SK-N-SH treated with all-trans-retinoic acid at 6 μM for 48 hours (cell line): ENCODE results near the gene LGR5.

ENCODE experiments used
- ARNTL ChIP-seq: fragments of 450-650 bp; formaldehyde crosslinking; IDR thresholded peaks from 2 replicates; pipeline ENCODE4 v1.5.0; 2020; ENCODE audit warnings: low read depth, mild to moderate bottlenecking, moderate library complexity, borderline replicate concordance
- CREB5 ChIP-seq: fragments of 250-450 bp; sonication (Bioruptor Pico); IDR thresholded peaks from 2 replicates; pipeline ENCODE4 v1.5.1; 2020; ENCODE audit warnings: low read depth, mild to moderate bottlenecking, moderate library complexity
- CSRNP3 ChIP-seq: fragments of 250-450 bp; sonication (Bioruptor Pico); IDR thresholded peaks from 2 replicates; pipeline ENCODE4 v1.5.1; 2021; ENCODE audit warnings: mild to moderate bottlenecking, moderate library complexity
- PATZ1 ChIP-seq: fragments of 250-450 bp; sonication (Bioruptor Pico); IDR thresholded peaks from 2 replicates; pipeline ENCODE4 v1.8.0; 2020; ENCODE audit warnings: mild to moderate bottlenecking, moderate library complexity, borderline replicate concordance
- PPARA ChIP-seq: fragments of 250-450 bp; sonication (Bioruptor Pico); IDR thresholded peaks from 2 replicates; pipeline ENCODE4 v1.5.0; 2020; ENCODE audit warnings: mild to moderate bottlenecking, borderline replicate concordance
- RARB ChIP-seq: fragments of 250-450 bp; sonication (Bioruptor Pico); IDR thresholded peaks from 2 replicates; pipeline ENCODE4 v1.8.0; 2021; ENCODE audit warnings: mild to moderate bottlenecking, moderate library complexity
- TCF4 ChIP-seq: fragments of 250-450 bp; sonication (Bioruptor Pico); IDR thresholded peaks from 2 replicates; pipeline ENCODE4 v1.8.0; 2021; ENCODE audit warnings: mild to moderate bottlenecking, moderate library complexity, borderline replicate concordance
- ZFP3 ChIP-seq: fragments of 250-450 bp; sonication (Bioruptor Pico); IDR thresholded peaks from 2 replicates; pipeline ENCODE4 v1.5.0; 2020; ENCODE audit warnings: mild to moderate bottlenecking, moderate library complexity
- ZNF565 ChIP-seq: fragments of 450-650 bp; formaldehyde crosslinking; conservative IDR thresholded peaks from 2 replicates; pipeline ENCODE4 v1.5.0; 2020; ENCODE audit warnings: low read depth, mild to moderate bottlenecking, moderate library complexity
- TF ChIP-seq, protein P1 (sequence below): fragments of 250-450 bp; sonication (Bioruptor Pico); IDR thresholded peaks from 2 replicates; pipeline ENCODE4 v1.5.0; 2020; ENCODE audit warnings: mild to moderate bottlenecking, moderate library complexity
- TF ChIP-seq, protein P2 (sequence below): fragments of 250-450 bp; sonication (Bioruptor Pico); IDR thresholded peaks from 2 replicates; pipeline ENCODE4 v1.8.0; 2021; ENCODE audit warnings: low read depth, mild to moderate bottlenecking, moderate library complexity, borderline replicate concordance

GRCh38 chr12:71460850-71461609, 21.4 kb downstream of the LGR5 start:
- TF ChIP-seq RARB (CRISPR knock-in tag), result no peak
- no peak for TF ChIP-seq ZFP3 (CRISPR knock-in tag)
- no peak for TF ChIP-seq ZNF565
- TF ChIP-seq, protein P1, sequence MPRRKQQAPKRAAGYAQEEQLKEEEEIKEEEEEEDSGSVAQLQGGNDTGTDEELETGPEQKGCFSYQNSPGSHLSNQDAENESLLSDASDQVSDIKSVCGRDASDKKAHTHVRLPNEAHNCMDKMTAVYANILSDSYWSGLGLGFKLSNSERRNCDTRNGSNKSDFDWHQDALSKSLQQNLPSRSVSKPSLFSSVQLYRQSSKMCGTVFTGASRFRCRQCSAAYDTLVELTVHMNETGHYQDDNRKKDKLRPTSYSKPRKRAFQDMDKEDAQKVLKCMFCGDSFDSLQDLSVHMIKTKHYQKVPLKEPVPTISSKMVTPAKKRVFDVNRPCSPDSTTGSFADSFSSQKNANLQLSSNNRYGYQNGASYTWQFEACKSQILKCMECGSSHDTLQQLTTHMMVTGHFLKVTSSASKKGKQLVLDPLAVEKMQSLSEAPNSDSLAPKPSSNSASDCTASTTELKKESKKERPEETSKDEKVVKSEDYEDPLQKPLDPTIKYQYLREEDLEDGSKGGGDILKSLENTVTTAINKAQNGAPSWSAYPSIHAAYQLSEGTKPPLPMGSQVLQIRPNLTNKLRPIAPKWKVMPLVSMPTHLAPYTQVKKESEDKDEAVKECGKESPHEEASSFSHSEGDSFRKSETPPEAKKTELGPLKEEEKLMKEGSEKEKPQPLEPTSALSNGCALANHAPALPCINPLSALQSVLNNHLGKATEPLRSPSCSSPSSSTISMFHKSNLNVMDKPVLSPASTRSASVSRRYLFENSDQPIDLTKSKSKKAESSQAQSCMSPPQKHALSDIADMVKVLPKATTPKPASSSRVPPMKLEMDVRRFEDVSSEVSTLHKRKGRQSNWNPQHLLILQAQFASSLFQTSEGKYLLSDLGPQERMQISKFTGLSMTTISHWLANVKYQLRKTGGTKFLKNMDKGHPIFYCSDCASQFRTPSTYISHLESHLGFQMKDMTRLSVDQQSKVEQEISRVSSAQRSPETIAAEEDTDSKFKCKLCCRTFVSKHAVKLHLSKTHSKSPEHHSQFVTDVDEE (CRISPR knock-in tag), result no peak
- TF ChIP-seq, protein P2, sequence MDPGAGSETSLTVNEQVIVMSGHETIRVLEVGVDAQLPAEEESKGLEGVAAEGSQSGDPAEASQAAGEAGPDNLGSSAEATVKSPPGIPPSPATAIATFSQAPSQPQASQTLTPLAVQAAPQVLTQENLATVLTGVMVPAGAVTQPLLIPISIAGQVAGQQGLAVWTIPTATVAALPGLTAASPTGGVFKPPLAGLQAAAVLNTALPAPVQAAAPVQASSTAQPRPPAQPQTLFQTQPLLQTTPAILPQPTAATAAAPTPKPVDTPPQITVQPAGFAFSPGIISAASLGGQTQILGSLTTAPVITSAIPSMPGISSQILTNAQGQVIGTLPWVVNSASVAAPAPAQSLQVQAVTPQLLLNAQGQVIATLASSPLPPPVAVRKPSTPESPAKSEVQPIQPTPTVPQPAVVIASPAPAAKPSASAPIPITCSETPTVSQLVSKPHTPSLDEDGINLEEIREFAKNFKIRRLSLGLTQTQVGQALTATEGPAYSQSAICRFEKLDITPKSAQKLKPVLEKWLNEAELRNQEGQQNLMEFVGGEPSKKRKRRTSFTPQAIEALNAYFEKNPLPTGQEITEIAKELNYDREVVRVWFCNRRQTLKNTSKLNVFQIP (CRISPR knock-in tag), result no peak
- no peak for TF ChIP-seq PATZ1 (CRISPR knock-in tag)
- TF ChIP-seq ARNTL (CRISPR knock-in tag), result no peak
- no peak for TF ChIP-seq PPARA
- no peak for TF ChIP-seq TCF4
- no peak for TF ChIP-seq CREB5 (CRISPR knock-in tag)
- TF ChIP-seq CSRNP3, result no peak
